ENCODE results near the gene GDI2.

GDI2 gene

DNA sequence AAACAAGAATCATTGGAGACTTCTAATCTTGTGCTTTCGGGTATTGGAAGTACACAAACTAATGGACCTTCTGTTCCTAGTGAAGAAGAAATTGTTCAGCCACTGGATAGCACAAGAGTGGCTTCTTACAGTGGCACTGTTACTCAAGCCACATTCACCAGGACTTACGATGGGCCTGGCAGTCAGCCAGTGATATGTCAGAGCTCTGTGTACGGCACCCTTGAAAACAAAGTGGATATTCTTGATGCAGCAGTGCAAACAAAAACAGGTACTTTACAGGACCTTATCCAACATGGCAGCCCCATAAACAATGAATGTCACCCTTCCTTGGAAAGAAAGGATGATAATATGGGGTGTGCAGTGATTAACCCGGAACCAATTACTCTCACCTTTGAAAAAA is 67.0 kb downstream of the GDI2 start:
- no peak overlapping the region for H3K4me3 ChIP-seq (ENCODE audit: low read depth, low read length)
- TF ChIP-seq, protein P1, sequence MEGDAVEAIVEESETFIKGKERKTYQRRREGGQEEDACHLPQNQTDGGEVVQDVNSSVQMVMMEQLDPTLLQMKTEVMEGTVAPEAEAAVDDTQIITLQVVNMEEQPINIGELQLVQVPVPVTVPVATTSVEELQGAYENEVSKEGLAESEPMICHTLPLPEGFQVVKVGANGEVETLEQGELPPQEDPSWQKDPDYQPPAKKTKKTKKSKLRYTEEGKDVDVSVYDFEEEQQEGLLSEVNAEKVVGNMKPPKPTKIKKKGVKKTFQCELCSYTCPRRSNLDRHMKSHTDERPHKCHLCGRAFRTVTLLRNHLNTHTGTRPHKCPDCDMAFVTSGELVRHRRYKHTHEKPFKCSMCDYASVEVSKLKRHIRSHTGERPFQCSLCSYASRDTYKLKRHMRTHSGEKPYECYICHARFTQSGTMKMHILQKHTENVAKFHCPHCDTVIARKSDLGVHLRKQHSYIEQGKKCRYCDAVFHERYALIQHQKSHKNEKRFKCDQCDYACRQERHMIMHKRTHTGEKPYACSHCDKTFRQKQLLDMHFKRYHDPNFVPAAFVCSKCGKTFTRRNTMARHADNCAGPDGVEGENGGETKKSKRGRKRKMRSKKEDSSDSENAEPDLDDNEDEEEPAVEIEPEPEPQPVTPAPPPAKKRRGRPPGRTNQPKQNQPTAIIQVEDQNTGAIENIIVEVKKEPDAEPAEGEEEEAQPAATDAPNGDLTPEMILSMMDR (conservative IDR thresholded peaks at IDR 0.05; ENCODE audit: low read depth, low read length) = no peak
- no peak for DNase-seq (ENCODE audit: low read depth)

DNA sequence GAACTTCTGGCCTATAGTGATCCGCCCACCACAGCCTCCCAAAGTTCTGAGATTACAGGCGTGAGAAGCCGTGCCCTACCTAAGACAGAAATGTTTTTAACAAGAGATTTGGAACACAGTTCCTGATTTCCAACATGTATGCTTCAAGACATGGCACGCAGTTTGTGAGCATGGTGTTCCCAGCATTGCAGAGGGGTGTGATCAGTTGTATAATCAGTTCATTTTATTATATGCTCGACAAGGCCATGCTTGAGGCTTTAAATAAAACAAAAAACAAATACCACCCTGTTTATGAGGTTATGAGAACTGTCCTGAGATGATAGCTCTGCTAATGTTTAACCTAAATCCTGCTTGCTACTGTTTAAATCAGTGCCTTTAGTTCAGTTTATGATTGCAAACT is 68.4 kb downstream of the GDI2 start:
- DNase-seq (ENCODE audit: low read depth) = no peak
- TF ChIP-seq, protein P1 (conservative IDR thresholded peaks at IDR 0.05; ENCODE audit: low read depth, low read length) = no peak
- H3K4me3 ChIP-seq (ENCODE audit: low read depth, low read length) = no peak overlapping the region

- DNase-seq (ENCODE audit: low read depth) = no peak
- H3K4me3 ChIP-seq (ENCODE audit: low read depth, low read length) = no peak overlapping the region
- TF ChIP-seq, protein P1 (conservative IDR thresholded peaks at IDR 0.05; ENCODE audit: low read depth, low read length) = no peak
Observed at GRCh38 chr10:5743736-5744135, 69.5 kb downstream of the GDI2 start.

GRCh38 chr10:5742116-5742515 is 71.1 kb downstream of the GDI2 start:
- TF ChIP-seq, protein P1 (conservative IDR thresholded peaks at IDR 0.05; ENCODE audit: low read depth, low read length) = no peak
- no peak overlapping the region for H3K4me3 ChIP-seq (ENCODE audit: low read depth, low read length)
- DNase-seq (ENCODE audit: low read depth) = peak; percentile 28

DNA sequence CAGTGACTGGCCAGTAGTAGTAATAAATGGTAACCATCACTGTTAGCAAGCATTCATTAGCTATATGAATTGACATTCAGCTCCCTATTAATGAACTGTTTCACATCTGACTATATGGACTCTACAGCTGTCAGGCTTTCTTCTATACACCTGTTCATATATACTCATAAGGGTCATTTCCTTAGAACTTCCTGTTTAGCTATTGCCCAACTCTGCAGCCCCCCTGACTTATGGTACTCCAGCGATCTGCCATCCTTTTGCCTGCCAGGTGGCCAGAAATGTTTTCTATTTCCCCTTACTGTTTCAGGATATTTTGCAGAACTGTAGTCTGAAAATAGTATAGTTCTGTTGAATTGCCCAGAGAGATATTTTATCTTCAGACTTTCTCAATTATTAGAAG is 72.0 kb downstream of the GDI2 start:
- DNase-seq (ENCODE audit: low read depth) = no peak
- TF ChIP-seq, protein P1 (conservative IDR thresholded peaks at IDR 0.05; ENCODE audit: low read depth, low read length) = no peak
- no peak overlapping the region for H3K4me3 ChIP-seq (ENCODE audit: low read depth, low read length)

DNA sequence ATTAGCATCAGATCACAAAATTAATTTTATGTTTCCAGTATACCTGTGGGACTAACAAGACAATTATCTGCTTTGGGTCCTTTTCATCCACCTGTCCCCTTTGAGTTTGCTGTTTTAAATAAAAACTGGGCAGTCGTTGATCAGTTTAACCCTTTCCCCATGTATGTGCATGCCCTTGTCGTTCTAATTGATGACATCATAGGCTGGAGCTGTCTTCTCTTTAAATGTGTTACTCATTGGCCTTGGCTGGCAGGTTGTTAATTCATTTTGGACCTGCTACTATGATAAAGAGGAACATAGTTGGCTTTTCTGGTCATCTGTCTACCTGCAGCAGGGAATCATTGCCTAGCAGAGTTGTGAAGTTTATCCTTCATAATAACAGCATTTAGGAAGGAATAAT is 74.8 kb downstream of the GDI2 start:
- TF ChIP-seq, protein P1 (conservative IDR thresholded peaks at IDR 0.05; ENCODE audit: low read depth, low read length) = no peak
- H3K4me3 ChIP-seq (ENCODE audit: low read depth, low read length) = no peak overlapping the region
- no peak for DNase-seq (ENCODE audit: low read depth)

DNA sequence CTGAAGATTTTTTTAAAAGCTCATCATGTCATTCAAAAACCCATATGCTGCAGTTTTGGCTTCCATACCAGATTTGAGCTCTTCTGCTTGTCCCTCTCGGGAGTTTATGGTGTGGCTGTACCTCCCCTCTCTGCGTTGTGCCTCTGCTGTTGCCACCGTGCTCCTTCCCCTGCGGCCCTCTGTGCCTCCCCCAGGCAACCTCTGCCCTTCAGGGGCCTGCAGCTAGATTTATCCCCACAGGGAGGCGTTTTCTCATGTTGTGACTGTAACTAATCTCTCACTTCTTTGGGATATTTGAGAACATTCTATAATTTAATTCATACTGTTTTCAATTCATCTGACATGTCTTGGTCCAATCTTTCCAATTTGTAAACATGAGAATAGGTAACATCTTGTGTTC is 75.9 kb downstream of the GDI2 start:
- no peak for DNase-seq (ENCODE audit: low read depth)
- H3K4me3 ChIP-seq (ENCODE audit: low read depth, low read length) = no peak overlapping the region
- TF ChIP-seq, protein P1 (conservative IDR thresholded peaks at IDR 0.05; ENCODE audit: low read depth, low read length) = peak; percentile 33

All from choroid plexus epithelial cell (primary cell).